HG03066 (cell line): ENCODE data around the gene ARMC9.
"Not testable (repeated sequence)": the region's sequence is repeated elsewhere in the genome, so short reads cannot be mapped to it uniquely, and the experiment has no call there.

Source experiments
- ATAC-seq: cut with Tn5 transposase; IDR thresholded peaks from one replicate; pipeline ENCODE4 v1.9.1; 2021; ENCODE audit warnings: low read depth; ENCODE audit not compliant: unreplicated experiment

Gene ARMC9

DNA sequence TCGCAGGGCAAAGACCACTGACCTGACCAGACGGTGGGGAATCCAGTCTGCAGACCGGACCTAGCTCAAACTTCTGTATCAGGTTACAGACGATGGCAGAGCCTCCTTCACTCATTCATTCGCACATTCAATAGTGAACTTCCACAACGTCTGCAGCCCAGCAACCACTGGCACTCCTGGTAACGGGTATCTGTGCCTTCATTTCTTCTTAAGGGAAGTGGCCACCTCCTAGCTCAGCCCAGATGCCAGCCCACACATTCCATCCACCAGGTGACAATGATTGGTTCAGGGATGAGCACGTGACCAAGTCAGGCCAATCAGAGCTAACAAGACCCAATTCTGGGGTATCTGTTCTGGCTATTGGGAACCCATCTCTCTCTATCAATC is 15.9 kb upstream of the ARMC9 start:
- no peak for ATAC-seq

GRCh38 chr2:231183851-231184250 is 14.6 kb upstream of the ARMC9 start:
- no peak for ATAC-seq

- ATAC-seq: no peak
Observed at GRCh38 chr2:231184319-231184718, 14.1 kb upstream of the ARMC9 start.

GRCh38 chr2:231185050-231185725 is 13.2 kb upstream of the ARMC9 start:
- ATAC-seq: no peak

- ATAC-seq: no peak
Observed at GRCh38 chr2:231185886-231186285, 12.5 kb upstream of the ARMC9 start.

DNA sequence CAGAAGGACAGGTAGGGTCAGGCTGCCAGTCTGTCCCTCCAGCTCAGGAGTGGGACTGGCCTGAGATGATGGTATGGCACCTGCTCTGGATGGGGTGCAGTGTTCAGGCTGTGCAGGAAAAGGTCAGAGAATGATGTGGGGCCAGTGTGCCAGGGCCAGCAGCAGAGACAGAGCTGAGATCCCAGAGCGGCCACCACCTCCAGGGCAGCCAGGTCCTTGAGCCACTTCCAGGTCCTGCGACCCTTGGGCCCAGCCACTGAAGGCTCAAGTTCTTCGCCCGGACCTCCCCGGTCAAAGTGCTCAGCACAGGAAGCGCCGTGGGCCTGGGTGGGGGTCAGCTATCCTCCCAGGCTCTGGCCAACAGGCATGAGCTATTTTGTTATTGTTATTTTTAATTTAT is 12.1 kb upstream of the ARMC9 start:
- ATAC-seq: no peak

DNA sequence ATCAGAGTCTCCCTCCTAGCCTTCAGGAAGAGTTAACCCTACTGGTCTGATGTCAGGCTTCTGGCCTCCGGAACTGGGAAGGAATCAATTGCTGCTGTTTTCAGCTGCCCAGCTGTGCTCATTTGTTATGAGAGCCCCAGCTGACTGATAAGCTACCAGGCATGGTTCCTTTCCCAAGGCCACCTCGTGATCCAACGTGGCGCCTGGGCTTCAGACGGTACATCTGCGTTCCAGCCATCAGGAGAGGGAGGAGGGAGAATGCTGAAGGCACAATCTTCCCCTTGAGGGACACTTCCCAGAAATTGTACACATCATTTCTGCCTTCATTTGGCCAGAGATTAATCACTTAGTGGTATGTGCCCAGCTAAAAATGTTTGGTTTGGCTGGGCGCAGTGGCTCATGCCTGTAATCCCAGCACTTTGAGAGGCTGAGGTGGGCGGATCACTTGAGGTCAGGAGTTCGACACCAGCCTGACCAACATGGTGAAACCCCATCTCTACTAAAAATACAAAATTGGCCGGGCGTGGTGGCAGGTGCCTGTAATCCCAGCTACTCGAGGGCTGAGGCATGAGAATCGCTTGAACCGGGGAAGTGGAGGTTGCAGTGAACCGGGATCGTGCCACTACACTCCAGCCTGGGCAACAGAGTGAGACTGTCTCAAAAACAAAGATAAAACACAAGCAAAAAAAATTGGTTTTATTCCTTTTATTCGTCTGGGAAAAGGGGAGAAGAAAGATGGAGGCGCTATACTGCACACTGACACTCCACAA is 10.5 kb upstream of the ARMC9 start:
- no peak for ATAC-seq

- ATAC-seq: no peak
Observed at GRCh38 chr2:231188506-231189170, 9.8 kb upstream of the ARMC9 start.

- ATAC-seq: no peak
Observed at GRCh38 chr2:231189171-231189530, 9.3 kb upstream of the ARMC9 start.

- ATAC-seq: no peak
Observed at GRCh38 chr2:231189571-231190495, 8.6 kb upstream of the ARMC9 start.

- ATAC-seq: no peak
Observed at GRCh38 chr2:231190531-231191197, 7.8 kb upstream of the ARMC9 start.

- ATAC-seq: no peak
Observed at GRCh38 chr2:231191896-231192872, 6.2 kb upstream of the ARMC9 start.

GRCh38 chr2:231193216-231193615 is 5.2 kb upstream of the ARMC9 start:
- ATAC-seq: no peak

- no peak for ATAC-seq
Observed at GRCh38 chr2:231196592-231196991, 1.8 kb upstream of the ARMC9 start.

DNA sequence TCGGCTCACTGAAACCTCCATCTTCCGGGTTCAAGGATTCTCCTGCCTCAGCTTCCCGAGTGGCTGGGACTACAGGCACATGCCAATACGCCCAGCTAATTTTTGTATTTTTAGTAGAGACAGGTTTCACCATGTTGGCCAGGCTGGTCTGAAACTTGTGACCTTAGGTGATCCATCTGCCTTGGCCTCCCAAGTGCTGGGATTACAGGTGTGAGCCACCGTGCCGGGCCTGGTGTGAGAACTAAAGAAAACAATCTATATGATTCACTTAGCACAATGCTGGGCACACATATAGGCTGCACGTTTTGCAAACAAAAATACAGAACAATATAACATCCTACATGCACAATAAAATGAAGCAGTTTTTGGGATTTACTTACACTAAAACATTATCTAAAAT is 1.2 kb upstream of the ARMC9 start:
- not testable (repeated sequence) for ATAC-seq

DNA sequence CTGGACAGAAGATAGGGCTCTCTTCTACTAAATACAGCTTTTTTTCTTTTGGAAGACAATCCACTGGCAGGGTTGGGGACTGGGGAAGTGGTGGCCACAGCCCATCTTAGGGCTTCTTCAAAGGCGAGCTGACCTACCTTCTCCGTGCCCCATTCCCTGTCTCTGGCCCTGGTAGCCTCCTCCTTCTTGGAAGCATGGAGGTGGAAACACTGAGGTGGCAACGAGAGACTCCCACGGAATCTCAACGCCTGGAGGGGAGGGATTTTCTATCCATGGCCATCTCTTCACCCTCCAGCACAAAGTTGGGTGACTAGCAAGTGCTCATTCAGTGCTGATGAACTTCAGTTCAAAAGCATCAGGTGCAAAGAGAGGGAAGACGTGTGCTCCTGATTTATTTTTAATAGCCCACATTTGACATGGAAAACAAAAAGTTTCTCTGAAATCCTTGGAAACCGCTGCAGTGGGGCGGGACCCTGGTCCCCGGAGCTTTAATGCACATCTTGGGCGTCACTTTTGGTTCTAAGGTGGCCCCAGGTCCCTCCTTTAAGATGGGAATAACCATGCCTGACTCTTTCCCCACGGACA is 633 bp upstream of the ARMC9 start:
- ATAC-seq: no peak

DNA sequence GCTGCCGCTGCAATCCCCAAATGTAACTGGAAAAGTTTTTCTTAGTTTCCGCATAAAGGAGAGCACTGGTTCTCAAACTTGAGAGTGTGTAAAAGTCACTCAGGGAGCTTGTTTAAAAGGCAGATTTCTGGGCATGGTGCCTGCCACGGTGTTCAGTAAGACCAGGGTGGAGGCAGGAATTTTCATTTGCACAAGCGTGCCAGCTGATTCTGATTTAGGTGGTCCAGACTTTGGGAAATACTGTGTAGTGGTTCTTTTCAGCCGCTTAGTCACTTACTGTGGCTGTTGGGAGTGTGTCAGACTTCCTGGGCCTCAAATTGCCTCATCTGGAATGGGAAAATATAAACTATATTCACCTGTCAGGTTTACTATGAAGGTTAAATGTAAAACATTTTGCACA is 788 bp downstream of the ARMC9 start:
- no peak for ATAC-seq

DNA sequence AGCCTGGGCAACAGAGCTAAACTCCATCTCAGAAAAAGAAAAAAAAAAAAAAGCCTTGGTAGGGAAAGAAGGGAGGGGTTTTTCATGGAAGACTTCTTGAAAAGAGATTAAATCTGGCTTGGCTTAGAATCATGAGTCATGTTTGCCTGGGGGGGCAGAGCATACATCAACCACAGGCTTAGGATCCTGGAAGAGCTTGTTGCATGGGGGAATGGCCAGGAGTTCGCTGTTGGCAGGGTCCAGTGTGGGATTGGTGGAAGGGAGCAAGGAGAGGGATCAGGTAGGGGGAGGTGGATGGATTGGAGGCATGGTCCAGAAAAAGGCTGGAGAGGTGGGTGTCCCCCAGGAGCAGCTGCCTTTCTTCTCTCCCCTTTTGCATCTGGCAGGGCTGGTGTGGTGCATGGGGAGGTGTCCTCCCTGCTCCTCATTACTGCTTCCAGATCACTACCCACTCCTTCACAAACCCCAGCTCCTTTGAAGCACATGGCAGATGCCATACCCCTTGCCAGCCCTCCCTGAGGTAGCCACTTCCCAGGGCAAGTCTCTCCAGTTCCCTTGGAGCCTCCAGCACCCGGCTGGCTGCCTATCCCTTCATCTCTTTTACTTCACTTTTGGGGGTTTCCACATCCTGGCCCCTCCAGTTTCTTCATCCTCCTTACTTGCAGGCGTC is 2.5 kb downstream of the ARMC9 start:
- ATAC-seq: no peak
